Smooth muscle cell (in vitro differentiated cells): ENCODE results near the gene SMIM1. TPM values are rescaled to one million over a fixed set of nuclear protein-coding genes. Genes with fewer than 3 reads are reported as not detected.

Source experiments
- DNase-seq: peaks from one replicate; lab custom pipeline; 2025; ENCODE audit not compliant: unreplicated experiment; lab: John Stamatoyannopoulos, UW
- H2AFZ ChIP-seq: fragments of 200-600 bp; sonication (generic); 2 replicates; pipeline ENCODE4 v1.6.0; 2016; ENCODE audit warnings: antibody characterized with exemption, low read depth, mild to moderate bottlenecking
- H3F3A ChIP-seq: fragments of 200-600 bp; sonication (generic); 2 replicates; pipeline ENCODE4 v1.6.0; 2017; ENCODE audit warnings: antibody characterized with exemption, low read depth
- H3K27ac ChIP-seq: fragments of 200-600 bp; sonication (generic); 2 replicates; pipeline ENCODE4 v1.5.1; 2016; ENCODE audit warnings: low read depth, mild to moderate bottlenecking
- H3K27me3 ChIP-seq: fragments of 200-600 bp; sonication (generic); 2 replicates; pipeline ENCODE4 v1.6.1; 2016; ENCODE audit warnings: low read depth, mild to moderate bottlenecking
- H3K36me3 ChIP-seq: fragments of 200-600 bp; sonication (generic); 2 replicates; pipeline ENCODE4 v1.5.1; 2016; ENCODE audit warnings: low read depth
- H3K4me1 ChIP-seq: fragments of 200-600 bp; sonication (generic); 2 replicates; pipeline ENCODE4 v1.5.1; 2016; ENCODE audit warnings: low read depth
- H3K4me2 ChIP-seq: fragments of 200-600 bp; sonication (generic); 2 replicates; pipeline ENCODE4 v1.6.0; 2016; ENCODE audit warnings: mild to moderate bottlenecking
- H3K4me3 ChIP-seq: fragments of 200-600 bp; sonication (generic); 2 replicates; pipeline ENCODE4 v1.5.1; 2016; ENCODE audit warnings: mild to moderate bottlenecking
- H3K79me2 ChIP-seq: fragments of 200-600 bp; sonication (generic); 2 replicates; pipeline ENCODE4 v1.6.0; 2016; ENCODE audit warnings: low read depth, mild to moderate bottlenecking
- H3K9ac ChIP-seq: fragments of 200-600 bp; sonication (generic); 2 replicates; pipeline ENCODE4 v1.6.0; 2016; ENCODE audit warnings: low read depth
- H3K9me3 ChIP-seq: fragments of 200-600 bp; sonication (generic); replicated peaks from 2 replicates; pipeline ENCODE4 v1.5.1; 2016; ENCODE audit warnings: low read depth
- H4K20me1 ChIP-seq: fragments of 200-600 bp; sonication (generic); 2 replicates; pipeline ENCODE4 v1.6.0; 2016; ENCODE audit warnings: low read depth
- WGBS: methylation state at CpG from one replicate; pipeline ENCODE4 v1.1.7; 2016; ENCODE audit warnings: low lambda C conversion rate; 5-methylcytosine and 5-hydroxymethylcytosine counted together
- polyA plus RNA-seq: library from polyadenylated mRNA; unstranded; fragments of >200 nt; fragmentation: Nextera tagmentation; extraction: Ambion mirVana; gene quantifications from 2 replicates; pipeline ENCODE4 v1.2.1, GENCODE V29; 2016
- total RNA-seq: library from RNA; depleted of rRNA; stranded (reverse); fragments of >200 nt; gene quantifications from 2 replicates; pipeline ENCODE4 v1.2.3, GENCODE V29; 2014
- TF ChIP-seq, protein P1 (sequence below): fragments of 200-600 bp; sonication (generic); IDR thresholded peaks from 2 replicates; pipeline ENCODE4 v1.5.1; 2017; ENCODE audit warnings: borderline replicate concordance, mild to moderate bottlenecking, antibody characterized with exemption; ENCODE audit not compliant: insufficient read depth, poor library complexity, severe bottlenecking

SMIM1 gene
- total and polyA plus RNA-seq, 2 experiments from 2014 or later = 1.3 to 14.9 TPM

GRCh38 chr1:3778590-3779264, 6.2 kb downstream of the SMIM1 start:
- Histone ChIP-seq H3K27me3 (no peaks in the 10 kb centered on the region), H2AFZ (no peak overlapping the region), H3K9me3 (no peaks in the 10 kb centered on the region), H3K79me2 (no peaks in the 10 kb centered on the region), H4K20me1 (no peaks in the 10 kb centered on the region), H3K36me3 (peaks cover 5% of the 10 kb centered on the region), H3K27ac (no peak overlapping the region), H3F3A (no peaks in the 10 kb centered on the region), H3K4me3 (no peak overlapping the region), H3K4me1 (peaks cover 12% of the 10 kb centered on the region), H3K9ac (no peak overlapping the region), H3K4me2 (no peak overlapping the region)
- TF ChIP-seq, protein P1, sequence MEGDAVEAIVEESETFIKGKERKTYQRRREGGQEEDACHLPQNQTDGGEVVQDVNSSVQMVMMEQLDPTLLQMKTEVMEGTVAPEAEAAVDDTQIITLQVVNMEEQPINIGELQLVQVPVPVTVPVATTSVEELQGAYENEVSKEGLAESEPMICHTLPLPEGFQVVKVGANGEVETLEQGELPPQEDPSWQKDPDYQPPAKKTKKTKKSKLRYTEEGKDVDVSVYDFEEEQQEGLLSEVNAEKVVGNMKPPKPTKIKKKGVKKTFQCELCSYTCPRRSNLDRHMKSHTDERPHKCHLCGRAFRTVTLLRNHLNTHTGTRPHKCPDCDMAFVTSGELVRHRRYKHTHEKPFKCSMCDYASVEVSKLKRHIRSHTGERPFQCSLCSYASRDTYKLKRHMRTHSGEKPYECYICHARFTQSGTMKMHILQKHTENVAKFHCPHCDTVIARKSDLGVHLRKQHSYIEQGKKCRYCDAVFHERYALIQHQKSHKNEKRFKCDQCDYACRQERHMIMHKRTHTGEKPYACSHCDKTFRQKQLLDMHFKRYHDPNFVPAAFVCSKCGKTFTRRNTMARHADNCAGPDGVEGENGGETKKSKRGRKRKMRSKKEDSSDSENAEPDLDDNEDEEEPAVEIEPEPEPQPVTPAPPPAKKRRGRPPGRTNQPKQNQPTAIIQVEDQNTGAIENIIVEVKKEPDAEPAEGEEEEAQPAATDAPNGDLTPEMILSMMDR = no peak
- WGBS = 94% methylated on average over 12 of the region's 14 CpGs
- DNase-seq = no peak

DNA sequence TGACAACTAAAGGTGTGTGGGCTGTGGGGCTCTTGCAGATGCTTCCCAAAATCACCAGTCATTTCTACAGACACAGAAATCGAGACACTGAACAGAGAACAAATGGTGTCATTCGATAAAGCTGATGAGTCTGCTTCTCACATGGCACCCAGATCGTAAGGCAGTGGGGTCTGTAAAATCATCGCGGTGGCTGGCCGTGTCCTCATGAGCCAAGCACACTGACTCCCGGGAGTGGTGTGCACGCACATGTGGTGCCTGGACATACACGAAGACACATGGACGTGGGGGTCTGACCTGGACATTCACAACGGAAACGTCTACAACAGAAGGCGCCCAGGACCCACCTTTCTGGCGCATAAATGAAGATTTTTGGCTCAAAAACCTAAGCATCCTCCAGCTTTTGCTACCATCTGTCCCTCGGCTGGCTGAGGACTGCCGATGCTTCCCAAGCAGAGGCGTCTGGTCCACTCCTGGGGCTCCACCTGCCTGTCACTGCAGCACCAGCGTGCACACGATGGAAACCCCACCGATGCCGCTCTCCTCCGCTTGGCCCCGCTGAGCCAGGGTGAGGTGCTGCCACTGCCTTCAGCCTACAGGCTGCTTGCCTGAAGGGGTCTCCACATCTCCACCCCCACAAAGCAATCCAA, 6.8 kb downstream of the SMIM1 start:
- no peaks in the 10 kb centered on the region for H3F3A ChIP-seq
- DNase-seq = no peak

GRCh38 chr1:3779912-3780416, 7.4 kb downstream of the SMIM1 start:
- no peaks in the 10 kb centered on the region for H4K20me1 ChIP-seq
- TF ChIP-seq, protein P1 = no peak

More for the DNA sequence above, 6.8 kb downstream of the SMIM1 start:
- H3K27ac ChIP-seq = no peak overlapping the region
- WGBS = 95% methylated on average over 23 of the region's 23 CpGs
- no peaks in the 10 kb centered on the region for H4K20me1 ChIP-seq
- H3K9ac ChIP-seq = no peak overlapping the region
- H2AFZ ChIP-seq = no peak overlapping the region
- no peak overlapping the region for H3K4me2 ChIP-seq
- H3K79me2 ChIP-seq = no peaks in the 10 kb centered on the region
- peaks cover 12% of the 10 kb centered on the region for H3K4me1 ChIP-seq
- H3K27me3 ChIP-seq = no peaks in the 10 kb centered on the region
- no peak overlapping the region for H3K4me3 ChIP-seq
- H3K9me3 ChIP-seq = no peaks in the 10 kb centered on the region
- TF ChIP-seq, protein P1 = no peak
- peaks cover 5% of the 10 kb centered on the region for H3K36me3 ChIP-seq

DNA sequence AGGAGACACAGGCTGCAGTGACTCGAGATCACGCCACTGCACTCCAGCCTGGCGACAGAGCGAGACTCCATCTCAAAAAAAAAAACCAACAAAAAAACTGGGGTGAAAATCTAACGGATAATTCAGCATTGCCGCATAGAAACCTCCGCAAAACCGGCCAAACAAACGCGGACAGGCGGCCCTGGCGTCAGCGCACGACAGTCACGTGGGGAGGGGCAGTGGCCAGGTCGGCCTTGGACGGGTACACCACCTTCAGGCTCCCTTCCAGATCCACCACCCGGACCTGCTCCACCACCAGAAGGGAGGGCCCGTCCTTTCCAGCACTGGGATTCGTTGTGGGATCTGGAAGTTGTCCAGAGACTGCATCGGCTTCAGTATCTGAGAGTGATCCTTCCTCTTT, 8.4 kb downstream of the SMIM1 start:
- no peaks in the 10 kb centered on the region for H4K20me1 ChIP-seq
- H3K27ac ChIP-seq = no peak overlapping the region
- H3K36me3 ChIP-seq = peaks cover 5% of the 10 kb centered on the region
- H3K79me2 ChIP-seq = no peaks in the 10 kb centered on the region
- WGBS = 97% methylated on average over 21 of the region's 21 CpGs
- peaks cover under 1% of the 10 kb centered on the region for H3K4me1 ChIP-seq
- no peak overlapping the region for H3K4me3 ChIP-seq
- no peak for DNase-seq
- H3F3A ChIP-seq = no peaks in the 10 kb centered on the region
- TF ChIP-seq, protein P1 = no peak
- no peaks in the 10 kb centered on the region for H3K27me3 ChIP-seq
- no peak overlapping the region for H3K9ac ChIP-seq
- H3K9me3 ChIP-seq = no peaks in the 10 kb centered on the region
- H3K4me2 ChIP-seq = no peak overlapping the region
- no peak overlapping the region for H2AFZ ChIP-seq

More at GRCh38 chr1:3779912-3780416, 7.4 kb downstream of the SMIM1 start:
- H3F3A ChIP-seq = no peaks in the 10 kb centered on the region
- peaks cover 10% of the 10 kb centered on the region for H3K4me1 ChIP-seq
- H3K9ac ChIP-seq = no peak overlapping the region
- whole genome bisulfite sequencing = 94% methylated on average over 20 of the region's 20 CpGs
- H3K4me2 ChIP-seq = no peak overlapping the region
- no peaks in the 10 kb centered on the region for H3K79me2 ChIP-seq
- H2AFZ ChIP-seq = no peak overlapping the region
- no peaks in the 10 kb centered on the region for H3K9me3 ChIP-seq
- no peak for DNase-seq
- no peak overlapping the region for H3K4me3 ChIP-seq
- peaks cover 5% of the 10 kb centered on the region for H3K36me3 ChIP-seq
- H3K27me3 ChIP-seq = no peaks in the 10 kb centered on the region
- H3K27ac ChIP-seq = no peak overlapping the region
